Measurements from ENCODE around the gene PDSS2. TPM values are rescaled to one million over a fixed set of nuclear protein-coding genes. Genes with fewer than 3 reads are reported as not detected.

PDSS2 gene
- total RNA-seq, 4 donors from 2014 or later, result 6.5 to 9.6 (median 8.8) TPM

GRCh38 chr6:107493158-107494057 lies 34.0 kb upstream of the PDSS2 start:
- ATAC-seq (ENCODE audit: low FRiP score), result no peak
- no peak for DNase-seq (ENCODE audit: low spot score)
- no peak for TF ChIP-seq CTCF (IDR thresholded peaks at IDR 0.05)

- ATAC-seq (ENCODE audit: low FRiP score) (no peak), DNase-seq (ENCODE audit: low spot score) (no peak)
- no peak for TF ChIP-seq CTCF (IDR thresholded peaks at IDR 0.05)
Measured at GRCh38 chr6:107491760-107492660, 32.6 kb upstream of the PDSS2 start.

GRCh38 chr6:107491138-107491609 lies 31.8 kb upstream of the PDSS2 start:
- TF ChIP-seq CTCF (IDR thresholded peaks at IDR 0.05), result no peak
- ATAC-seq (ENCODE audit: low FRiP score), result no peak
- DNase-seq (ENCODE audit: low spot score), result no peak

- no peak for TF ChIP-seq CTCF (IDR thresholded peaks at IDR 0.05)
- no peak for DNase-seq (ENCODE audit: low spot score)
- no peak for ATAC-seq (ENCODE audit: low FRiP score)
Measured at GRCh38 chr6:107490566-107491137, 31.3 kb upstream of the PDSS2 start.

- TF ChIP-seq CTCF (IDR thresholded peaks at IDR 0.05), result no peak
- DNase-seq (ENCODE audit: low spot score), result no peak
- peak; percentile 57 for ATAC-seq (ENCODE audit: low FRiP score)
Measured at GRCh38 chr6:107489636-107490565, 30.5 kb upstream of the PDSS2 start, which contains the start of gene SOBP. Gene SOBP, plus strand, starts transcription at chr6:107490117. Its CDS starts 500 bp downstream, at chr6:107490617.
